GM19324 (cell line): ENCODE results near the gene MYOCOS.

Experiments used
- ATAC-seq: cut with Tn5 transposase; IDR thresholded peaks from one replicate; pipeline ENCODE4 v1.9.1; 2021; ENCODE audit warnings: mild to moderate bottlenecking, moderate library complexity; ENCODE audit not compliant: unreplicated experiment, low FRiP score

Gene MYOCOS

DNA sequence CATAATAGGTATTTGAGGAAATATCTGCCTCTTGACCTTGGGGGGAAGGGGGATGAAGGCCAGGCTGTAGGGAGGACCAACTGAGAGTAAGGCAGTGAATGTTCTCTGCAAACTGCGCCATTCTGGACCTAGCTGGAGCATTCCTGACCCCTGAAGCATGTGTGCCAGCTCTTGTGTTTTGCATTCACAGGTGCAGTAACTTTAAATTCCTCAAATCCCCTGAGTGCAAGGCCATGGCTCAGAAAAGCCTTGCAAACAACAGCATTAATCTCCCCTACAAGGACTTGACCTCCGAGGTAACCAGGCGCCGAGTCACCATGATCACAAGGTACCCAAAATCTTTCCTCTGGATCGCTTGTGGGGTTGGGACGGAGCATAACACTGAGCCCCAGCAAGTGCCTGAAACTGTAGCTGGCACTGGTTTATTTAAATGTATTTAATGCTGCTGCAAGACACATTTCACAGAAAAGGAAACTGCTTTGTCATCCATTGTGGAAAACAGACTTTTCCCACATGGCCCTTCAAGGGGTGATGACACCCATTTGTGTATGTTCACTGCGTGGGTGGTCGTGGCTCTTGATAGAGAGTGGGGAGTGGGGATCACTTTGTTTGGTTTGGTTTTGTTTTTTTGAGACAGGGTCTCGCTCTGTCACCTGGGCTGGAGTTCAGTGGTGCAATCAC is 1.7 kb downstream of the MYOCOS start:
- no peak for ATAC-seq

GRCh38 chr1:171625225-171625624 is 3.2 kb downstream of the MYOCOS start:
- no peak for ATAC-seq

DNA sequence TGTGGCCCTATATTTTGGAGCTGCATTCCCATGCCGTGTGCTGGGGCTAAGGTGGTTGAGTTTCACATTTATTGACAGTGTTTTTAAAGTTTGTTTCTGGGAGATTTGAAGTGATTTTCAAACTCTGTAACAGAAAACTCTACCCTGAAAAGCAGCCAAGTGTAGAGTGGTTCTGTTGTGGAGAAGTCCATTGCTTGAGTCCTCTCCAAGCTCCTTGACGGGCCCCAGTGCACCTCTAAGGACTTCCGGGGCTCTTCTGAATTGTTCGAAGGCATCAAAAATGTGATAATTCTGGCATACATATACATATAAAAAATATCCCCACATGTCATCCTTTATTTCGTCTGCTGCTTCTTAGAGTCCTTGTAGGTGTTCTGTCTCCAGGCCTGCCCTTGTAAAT is 5.0 kb downstream of the MYOCOS start:
- no peak for ATAC-seq

DNA sequence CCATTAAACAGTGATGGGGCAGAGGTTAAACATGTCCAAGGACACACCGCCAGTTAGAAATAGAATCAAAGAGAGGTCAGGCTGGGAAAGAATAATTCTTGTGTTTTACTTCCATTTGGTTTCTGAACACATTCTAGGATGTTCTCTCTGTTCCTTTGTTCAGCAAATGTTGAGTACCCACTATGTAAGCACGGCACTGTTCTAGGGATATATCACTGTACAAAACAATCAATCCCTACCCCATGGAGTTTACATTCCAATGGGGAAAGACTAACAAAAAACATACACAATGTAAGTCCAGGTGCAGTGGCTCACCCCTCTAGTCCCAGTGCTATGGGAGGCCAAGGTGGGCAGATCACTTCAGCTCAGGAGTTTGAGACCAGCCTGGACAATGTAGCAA is 6.2 kb downstream of the MYOCOS start:
- ATAC-seq, result no peak

DNA sequence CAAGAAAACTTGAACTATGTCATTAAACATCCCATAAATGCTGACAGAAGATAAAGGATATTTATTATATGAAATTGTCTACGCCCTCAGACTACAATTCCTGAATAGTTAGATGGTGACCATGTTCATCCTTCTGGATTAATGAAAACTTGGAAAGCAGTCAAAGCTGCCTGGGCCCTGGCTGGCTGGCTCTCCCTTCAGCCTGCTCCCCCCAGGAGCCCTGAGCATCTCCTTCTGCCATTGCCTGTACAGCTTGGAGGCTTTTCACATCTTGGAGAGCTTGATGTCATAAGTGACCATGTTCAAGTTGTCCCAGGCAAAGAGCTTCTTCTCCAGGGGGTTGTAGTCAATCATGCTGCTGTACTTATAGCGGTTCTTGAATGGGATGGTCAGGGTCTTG is 13.6 kb downstream of the MYOCOS start:
- no peak for ATAC-seq

DNA sequence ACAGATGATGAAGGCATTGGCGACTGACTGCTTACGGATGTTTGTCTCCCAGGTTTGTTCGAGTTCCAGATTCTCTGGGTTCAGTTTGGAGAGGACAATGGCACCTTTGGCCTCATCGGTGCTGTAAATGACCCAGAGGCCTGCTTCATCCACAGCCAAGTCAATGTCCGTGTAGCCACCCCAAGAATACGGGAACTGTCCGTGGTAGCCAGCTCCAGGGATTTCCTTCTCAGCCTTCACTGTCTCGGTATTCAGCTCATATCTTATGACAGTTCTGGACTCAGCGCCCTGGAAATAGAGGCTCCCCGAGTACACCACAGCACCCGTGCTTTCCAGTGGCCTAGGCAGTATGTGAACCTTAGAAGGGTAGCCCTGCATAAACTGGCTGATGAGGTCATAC is 14.1 kb downstream of the MYOCOS start:
- ATAC-seq, result no peak

- ATAC-seq, result no peak
Measured at GRCh38 chr1:171637928-171638576, 16.0 kb downstream of the MYOCOS start.

DNA sequence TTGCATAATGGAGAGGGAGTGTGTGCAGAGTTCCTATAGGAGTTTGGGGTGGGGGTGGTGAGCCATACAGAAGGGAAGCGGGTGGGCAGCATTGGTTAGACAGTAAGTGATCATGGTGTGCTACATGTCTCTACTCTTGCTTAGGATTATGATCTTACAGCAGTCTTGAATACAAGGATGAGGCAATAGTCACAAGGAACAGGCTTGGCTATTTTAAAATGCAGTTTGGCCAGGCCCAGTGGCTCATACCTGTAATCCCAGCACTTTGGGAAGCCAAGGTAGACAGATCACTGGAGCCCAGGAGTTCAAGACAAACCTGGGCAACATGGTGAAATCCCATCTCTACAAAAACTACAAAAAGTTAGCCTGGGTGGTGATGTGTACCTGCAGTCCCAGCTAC is 18.2 kb downstream of the MYOCOS start:
- no peak for ATAC-seq

DNA sequence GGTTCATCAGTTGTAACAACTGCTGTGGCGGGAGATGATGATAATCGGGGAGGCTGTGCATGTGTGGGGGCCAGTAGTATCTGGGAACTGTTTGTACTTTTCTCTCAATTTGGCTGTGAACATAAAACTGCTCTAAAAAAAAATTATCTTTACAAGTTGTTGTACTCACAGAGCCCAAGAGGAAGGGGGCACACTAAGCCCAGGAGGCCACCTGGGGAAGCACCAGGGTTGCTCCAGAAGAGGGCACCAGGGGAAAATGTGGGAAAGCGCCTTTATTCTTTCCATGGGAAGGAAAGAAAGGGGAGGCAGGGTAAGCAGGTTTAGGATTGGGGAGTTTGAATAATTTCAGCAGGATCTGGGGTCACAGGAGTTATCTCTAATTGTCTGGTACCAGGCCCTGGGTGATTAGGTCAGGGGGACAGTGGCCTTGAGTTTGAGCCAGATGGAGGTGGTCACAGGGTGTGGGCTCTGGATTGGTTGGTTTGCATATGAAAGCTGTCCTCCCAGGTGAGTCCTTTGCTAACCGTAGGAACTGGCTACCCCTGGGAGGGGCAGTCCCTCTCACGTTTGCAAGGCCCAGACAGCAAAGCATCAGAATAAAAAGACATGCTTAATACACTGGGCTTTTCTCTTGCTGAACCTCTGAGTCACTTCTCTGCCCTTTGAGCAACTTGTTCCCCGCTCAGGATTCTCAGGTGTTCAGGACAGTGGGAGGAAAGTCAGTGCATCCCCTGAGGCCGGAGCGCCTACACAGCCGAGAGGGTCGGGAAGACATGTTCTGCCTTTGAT is 19.2 kb downstream of the MYOCOS start:
- ATAC-seq, result no peak

DNA sequence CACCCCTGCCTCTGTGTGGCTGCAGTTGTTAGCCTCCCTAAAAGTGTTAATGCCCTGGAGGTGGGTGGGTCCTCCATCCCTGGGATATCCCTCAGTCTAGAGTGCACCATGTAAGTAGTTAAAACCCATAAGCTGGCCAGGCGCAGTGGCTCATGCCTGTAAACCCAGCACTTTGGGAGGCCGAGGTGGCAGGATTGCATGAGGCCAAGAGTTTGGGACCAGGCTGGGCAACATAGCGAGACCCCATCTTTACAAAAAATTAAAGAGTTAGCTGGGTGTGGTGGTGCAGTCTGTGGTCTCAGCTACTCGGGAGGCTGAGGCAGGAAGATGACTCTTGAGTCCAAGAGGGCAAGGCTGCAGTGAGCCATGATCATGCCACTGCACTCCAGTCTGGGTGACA is 20.2 kb downstream of the MYOCOS start:
- ATAC-seq, result no peak

GRCh38 chr1:171643156-171643555 is 21.1 kb downstream of the MYOCOS start:
- no peak for ATAC-seq

DNA sequence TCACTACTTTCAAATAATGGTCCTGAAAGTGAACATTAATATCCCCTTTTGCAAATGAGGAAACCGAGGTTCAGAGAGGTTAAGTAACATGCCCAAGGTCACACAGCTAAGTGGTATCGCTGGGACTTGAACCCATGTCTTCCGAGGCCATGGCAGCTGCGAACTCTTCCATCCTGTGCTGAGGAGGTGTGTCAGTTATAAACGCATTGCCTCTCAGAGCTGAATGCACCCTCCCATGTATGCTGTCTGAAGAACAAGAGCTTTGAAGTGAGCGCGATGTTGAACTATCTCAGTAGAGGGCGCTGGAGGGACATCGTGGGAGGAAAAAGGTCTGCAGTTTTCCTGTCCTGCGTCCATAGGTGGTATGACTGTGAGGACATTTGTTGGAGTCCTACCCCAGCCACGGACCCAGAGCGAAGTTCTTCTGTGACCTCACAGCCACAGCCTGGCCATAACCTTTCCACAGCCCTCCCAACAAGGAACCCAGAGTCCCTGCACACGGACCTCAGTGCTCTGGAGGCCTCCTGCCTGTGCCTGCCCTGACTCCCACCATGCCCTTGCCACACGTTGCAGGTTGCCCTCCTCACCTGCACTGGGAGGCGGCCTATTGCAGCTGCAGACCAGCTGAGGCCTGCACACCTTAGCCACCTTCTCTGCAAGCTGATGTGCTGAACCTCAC is 22.9 kb downstream of the MYOCOS start:
- ATAC-seq, result no peak

DNA sequence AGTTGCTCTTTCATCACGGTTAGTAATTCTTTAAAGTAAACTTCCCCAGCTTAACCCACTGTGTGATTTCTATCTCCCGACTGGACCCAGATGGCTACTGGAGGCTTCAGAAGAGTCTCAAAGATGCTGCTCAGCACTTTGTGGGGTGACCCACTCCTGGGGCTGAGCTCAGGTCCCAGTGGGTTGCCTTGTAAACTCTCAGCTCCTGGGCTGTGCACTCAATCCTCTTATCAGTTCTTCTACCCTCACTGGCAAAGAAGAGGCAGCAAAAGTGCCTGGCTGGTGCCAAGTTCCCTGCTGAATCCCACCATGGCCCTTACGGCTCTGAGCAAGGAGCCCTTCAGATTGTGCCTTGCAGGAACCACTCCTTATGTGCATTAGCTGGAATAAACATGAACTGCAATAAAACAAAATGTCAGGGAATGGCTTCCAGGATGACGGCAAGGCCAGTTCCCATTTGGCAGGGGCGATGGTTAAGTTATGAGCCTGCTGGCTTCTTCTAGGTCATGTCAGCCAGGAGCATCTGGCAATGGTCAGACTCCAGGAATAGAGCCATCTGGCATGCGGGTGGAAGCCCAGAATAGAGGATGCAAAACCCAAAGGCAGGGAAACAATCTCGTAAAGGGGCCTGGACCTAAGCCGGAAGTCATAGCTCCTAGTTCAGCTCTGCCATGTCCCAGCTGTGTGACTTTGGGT is 23.7 kb downstream of the MYOCOS start:
- ATAC-seq, result no peak

GRCh38 chr1:171646249-171646560 is 24.2 kb downstream of the MYOCOS start:
- no peak for ATAC-seq

DNA sequence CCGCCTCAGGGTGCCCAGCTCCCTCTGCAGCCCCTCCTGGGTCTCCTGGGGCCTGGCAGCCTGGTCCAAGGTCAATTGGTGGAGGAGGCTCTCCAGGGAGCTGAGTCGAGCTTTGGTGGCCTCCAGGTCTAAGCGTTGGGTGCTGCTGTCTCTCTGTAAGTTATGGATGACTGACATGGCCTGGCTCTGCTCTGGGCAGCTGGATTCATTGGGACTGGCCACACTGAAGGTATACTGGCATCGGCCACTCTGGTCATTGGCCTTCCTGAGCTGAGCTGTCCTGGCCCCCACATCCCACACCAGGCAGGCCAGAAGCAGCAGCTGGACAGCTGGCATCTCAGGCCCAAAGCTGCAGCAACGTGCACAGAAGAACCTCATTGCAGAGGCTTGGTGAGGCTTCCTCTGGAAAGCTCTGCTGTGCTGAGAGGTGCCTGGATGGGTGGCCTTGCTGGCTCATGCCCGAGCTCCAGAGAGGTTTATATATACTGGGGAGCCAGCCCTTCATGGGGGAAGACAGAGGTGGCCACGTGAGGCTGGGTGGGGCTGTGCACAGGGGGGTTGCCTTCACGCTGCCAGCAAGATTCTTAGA is 30.3 kb downstream of the MYOCOS start, which contains the start of gene MYOC:
Gene MYOC, minus strand, starts transcription at position 455 of the 589 bp plus-strand sequence. Its CDS starts 77 bp downstream, at position 378.
- ATAC-seq, result no peak

DNA sequence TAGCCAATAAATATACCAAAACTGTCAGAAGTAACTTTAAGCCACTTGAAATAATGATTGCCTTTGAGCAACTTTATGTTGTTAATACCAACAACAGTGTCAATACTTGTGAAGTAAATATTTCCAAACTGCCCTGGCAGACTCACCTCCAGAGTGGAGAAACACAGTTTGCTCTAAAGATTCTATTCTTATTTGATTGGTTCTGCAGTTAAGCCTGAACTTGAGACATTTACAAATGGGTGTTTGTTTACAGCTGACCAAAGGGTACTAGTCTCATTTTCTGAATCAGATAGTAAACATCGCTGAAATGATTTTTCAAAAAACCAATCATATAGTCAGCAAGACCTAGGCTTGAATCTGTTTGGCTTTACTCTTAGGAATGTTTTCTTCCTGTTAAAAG is 31.8 kb downstream of the MYOCOS start:
- no peak for ATAC-seq

- no peak for ATAC-seq
Measured at GRCh38 chr1:171654201-171654941, 32.3 kb downstream of the MYOCOS start.

DNA sequence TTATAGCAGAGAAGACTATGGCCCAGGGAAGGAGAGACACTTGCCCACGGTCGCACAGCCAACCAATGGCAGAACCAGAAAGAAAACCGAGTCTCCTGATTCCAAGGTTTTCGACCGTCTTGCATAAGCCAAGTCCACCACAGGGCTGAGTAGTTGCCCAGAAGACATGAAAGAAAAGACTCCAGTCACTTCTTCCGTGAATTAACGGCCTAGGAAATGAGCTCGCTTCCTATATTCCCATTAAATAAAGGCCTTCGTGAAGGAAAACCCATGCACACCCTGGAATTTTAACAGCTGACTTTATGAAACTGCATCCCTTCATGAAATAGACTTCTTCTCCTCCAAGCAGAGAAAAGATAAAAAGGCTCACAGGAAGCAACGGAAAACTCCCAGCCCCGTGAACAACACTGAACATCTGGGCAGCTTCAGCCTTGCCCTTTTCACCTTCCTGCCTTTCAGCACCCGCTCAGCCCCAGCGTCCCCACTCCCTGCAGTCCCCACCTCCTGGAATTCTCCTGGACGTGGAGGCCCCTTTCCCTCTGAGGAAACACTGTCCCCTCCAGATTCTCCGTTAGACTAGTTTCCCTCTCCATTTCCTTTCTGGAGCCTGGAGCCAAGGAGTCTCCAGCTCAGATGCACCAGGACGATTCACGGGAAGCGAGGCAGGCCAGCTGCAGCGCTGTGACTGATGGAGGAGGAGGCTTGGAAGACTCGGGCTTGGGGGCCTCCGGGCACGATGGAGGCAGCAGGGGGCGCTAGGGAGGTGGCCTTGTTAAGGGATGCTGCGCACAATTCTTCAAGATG is 33.1 kb downstream of the MYOCOS start:
- ATAC-seq, result no peak

DNA sequence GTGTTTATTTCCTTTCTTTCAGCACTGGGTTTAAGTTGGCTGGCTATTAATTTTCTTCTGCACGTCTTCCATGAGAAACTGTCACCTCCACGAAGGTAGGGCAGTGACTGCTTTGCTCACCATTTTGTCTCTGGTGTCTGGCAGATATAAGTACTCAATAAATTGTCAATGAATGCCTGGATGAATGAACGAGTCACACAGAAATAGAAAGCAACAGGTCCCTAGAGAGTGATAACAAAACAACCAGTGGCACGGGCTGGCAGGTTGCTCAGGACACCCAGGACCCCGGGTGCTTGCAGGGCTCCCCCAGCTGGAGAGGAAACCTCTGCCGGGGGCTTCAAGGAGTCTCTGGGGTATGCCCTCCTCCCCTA is 33.7 kb downstream of the MYOCOS start:
- no peak for ATAC-seq
